ENCODE results near the gene ZNF775.

The ZNF775 gene

DNA sequence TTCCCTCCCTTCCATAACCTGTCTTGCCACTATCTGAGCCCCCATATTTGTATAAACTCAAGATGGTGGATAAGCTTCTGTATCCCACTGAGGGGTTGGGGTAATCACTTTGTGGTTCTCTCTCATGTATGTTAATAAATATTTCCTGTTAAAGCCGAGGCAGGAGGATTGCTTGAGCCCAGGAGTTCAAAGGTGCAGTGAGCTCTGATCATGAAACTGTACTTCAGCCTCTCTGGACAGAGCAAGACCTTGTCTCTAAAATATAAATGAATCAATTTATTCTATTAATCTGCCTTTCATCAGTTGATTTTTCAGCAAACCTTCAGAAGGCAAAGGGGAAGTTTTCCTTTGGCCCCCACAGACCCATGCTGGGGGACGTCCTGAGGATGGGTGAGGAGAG, 35.9 kb upstream of the ZNF775 start:
- no peak overlapping the region for H3K4me3 ChIP-seq (ENCODE audit: control insufficient read depth, low read depth, low read length)
- DNase-seq (ENCODE audit: low read depth) = no peak
- TF ChIP-seq, protein P1, sequence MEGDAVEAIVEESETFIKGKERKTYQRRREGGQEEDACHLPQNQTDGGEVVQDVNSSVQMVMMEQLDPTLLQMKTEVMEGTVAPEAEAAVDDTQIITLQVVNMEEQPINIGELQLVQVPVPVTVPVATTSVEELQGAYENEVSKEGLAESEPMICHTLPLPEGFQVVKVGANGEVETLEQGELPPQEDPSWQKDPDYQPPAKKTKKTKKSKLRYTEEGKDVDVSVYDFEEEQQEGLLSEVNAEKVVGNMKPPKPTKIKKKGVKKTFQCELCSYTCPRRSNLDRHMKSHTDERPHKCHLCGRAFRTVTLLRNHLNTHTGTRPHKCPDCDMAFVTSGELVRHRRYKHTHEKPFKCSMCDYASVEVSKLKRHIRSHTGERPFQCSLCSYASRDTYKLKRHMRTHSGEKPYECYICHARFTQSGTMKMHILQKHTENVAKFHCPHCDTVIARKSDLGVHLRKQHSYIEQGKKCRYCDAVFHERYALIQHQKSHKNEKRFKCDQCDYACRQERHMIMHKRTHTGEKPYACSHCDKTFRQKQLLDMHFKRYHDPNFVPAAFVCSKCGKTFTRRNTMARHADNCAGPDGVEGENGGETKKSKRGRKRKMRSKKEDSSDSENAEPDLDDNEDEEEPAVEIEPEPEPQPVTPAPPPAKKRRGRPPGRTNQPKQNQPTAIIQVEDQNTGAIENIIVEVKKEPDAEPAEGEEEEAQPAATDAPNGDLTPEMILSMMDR (IDR thresholded peaks at IDR 0.05; ENCODE audit: control insufficient read depth, insufficient read depth, low read depth, low read length, missing control alignments) = no peak

- no peak overlapping the region for H3K4me3 ChIP-seq (ENCODE audit: control insufficient read depth, low read depth, low read length)
- no peak for DNase-seq (ENCODE audit: low read depth)
- TF ChIP-seq, protein P1 (IDR thresholded peaks at IDR 0.05; ENCODE audit: control insufficient read depth, insufficient read depth, low read depth, low read length, missing control alignments) = no peak
Measured at GRCh38 chr7:150344299-150344698, 34.8 kb upstream of the ZNF775 start.

DNA sequence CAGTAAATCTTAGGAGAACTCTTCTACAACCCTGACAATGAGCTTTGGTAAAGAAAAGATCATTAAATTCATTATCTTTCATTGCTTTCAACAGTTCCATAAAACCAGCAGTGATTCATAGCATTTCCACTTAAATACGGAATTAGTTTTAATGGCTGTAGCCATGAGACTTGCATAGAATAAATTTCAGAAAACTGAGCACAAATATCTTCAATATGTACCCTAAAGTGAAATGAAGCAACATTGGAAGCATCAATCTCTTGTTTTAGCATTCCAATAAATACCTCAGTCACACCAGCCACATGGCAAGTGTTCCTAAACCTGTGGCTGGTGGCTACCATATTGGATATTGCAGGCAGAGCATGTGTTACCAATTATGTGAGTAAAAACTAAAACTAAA, 34.1 kb upstream of the ZNF775 start:
- TF ChIP-seq, protein P1 (IDR thresholded peaks at IDR 0.05; ENCODE audit: control insufficient read depth, insufficient read depth, low read depth, low read length, missing control alignments) = no peak
- no peak overlapping the region for H3K4me3 ChIP-seq (ENCODE audit: control insufficient read depth, low read depth, low read length)
- DNase-seq (ENCODE audit: low read depth) = no peak

DNA sequence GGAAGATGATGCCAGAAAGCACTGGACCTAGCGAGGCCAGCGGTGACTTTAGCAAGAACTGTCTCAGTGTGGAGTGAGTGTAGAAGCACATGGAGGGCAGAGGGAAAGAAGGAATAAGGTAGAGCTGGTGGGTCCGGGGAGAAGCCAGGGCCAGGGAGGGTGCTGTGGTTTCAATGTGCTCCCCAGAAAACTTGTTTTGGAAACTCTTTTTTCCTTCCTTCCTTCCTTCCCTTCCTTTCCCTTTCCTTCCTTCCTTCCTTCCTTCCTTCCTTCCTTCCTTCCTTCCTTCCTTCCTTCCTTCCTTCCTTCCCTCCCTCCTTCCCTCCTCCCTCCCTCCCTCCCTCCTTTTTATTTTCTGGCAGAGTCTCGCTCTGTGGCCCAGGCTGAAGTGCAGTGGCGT, 32.2 kb upstream of the ZNF775 start:
- DNase-seq (ENCODE audit: low read depth) = no peak
- TF ChIP-seq, protein P1 (IDR thresholded peaks at IDR 0.05; ENCODE audit: control insufficient read depth, insufficient read depth, low read depth, low read length, missing control alignments) = no peak
- H3K4me3 ChIP-seq (ENCODE audit: control insufficient read depth, low read depth, low read length) = no peak overlapping the region

DNA sequence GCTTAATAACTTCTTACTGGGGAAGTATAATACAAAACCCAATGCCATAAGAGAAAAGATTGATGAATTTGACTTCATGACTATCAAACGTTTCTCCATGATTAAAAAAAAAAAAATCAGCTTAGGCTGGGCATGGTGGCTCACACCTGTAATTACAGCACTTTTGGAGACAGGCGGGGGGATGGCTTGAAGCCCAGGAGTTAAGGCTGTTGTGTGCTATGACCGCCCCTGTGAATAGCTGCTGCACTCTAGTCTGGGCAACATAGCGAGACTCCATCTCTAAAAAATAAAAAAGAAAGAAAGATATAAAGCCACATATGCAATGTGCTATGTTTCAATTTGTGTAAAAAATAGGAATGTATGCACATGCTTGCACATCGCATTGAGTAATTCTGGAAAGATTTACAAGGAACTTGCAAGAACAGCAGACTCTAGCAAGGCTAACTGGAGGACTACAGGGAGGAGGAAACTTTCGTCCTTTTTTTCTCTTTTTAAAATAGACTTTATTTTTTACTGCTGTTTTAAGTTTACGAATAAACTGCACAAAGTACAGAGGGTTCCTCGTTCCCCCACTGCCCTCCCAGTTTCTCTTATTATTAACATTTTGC, 27.4 kb upstream of the ZNF775 start:
- H3K4me3 ChIP-seq (ENCODE audit: control insufficient read depth, low read depth, low read length) = no peak overlapping the region
- TF ChIP-seq, protein P1 (IDR thresholded peaks at IDR 0.05; ENCODE audit: control insufficient read depth, insufficient read depth, low read depth, low read length, missing control alignments) = no peak
- no peak for DNase-seq (ENCODE audit: low read depth)

GRCh38 chr7:150355666-150356059, 23.5 kb upstream of the ZNF775 start:
- no peak overlapping the region for H3K4me3 ChIP-seq (ENCODE audit: control insufficient read depth, low read depth, low read length)
- TF ChIP-seq, protein P1 (IDR thresholded peaks at IDR 0.05; ENCODE audit: control insufficient read depth, insufficient read depth, low read depth, low read length, missing control alignments) = no peak
- DNase-seq (ENCODE audit: low read depth) = no peak

Measured in AG09309 (cell line).